Caki2 (cell line): ENCODE results near the gene DIAPH2. TPM values are rescaled to one million over a fixed set of nuclear protein-coding genes. Genes with fewer than 3 reads are reported as not detected.
A peak's percentile ranks its signal among the peaks of the same experiment; 100 is the strongest.

Experiments used
- DNase-seq: peaks from one replicate; pipeline ENCODE4 v3.0.0-alpha.2; 2015; ENCODE audit warnings: low read depth
- in situ Hi-C: cut with HindIII; loops from 2 replicates; pipeline ENCODE4 v1.10.0; 2016; ENCODE audit warnings: low sequenced_read_pairs, low pct_unique_long_range_greater_than_20kb, mixed read lengths
- total RNA-seq: library from RNA; depleted of rRNA; stranded (reverse); fragments of >200 nt; shearing (Covaris generic); gene quantifications from 2 replicates; pipeline ENCODE4 v1.2.3, GENCODE V29; 2014; ENCODE audit warnings: low replicate concordance

Gene DIAPH2
- total RNA-seq, 1 experiment from 2014 or later = 4.0 TPM

- in situ Hi-C loops = no loop called here
- DNase-seq = no peak
Measured at GRCh38 chrX:97199501-97199900, 514.9 kb downstream of the DIAPH2 start.

DNA sequence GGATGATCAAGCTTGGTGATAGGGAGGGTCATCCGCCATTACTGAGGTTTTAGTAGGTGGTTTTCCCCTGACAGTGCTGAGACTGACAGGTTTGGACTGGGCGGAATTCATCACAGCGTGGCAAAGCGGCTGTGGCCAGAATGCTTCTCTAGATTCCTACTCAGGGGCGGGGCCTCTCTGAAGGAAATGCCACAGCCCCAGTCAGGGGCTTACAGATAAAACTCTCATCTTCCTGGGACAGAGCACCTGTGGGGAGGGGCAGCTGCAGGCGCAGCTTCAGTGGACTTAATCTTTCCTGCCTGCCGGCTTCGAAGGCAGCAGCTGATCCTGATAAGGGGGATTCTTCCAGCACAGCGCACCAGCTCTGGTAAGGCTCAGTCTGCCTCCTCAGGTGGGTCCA is 515.8 kb downstream of the DIAPH2 start:
- in situ Hi-C loops = no loop called here
- DNase-seq = no peak

GRCh38 chrX:97210501-97210900 is 525.9 kb downstream of the DIAPH2 start:
- no peak for DNase-seq
- in situ Hi-C loops = no loop called here

DNA sequence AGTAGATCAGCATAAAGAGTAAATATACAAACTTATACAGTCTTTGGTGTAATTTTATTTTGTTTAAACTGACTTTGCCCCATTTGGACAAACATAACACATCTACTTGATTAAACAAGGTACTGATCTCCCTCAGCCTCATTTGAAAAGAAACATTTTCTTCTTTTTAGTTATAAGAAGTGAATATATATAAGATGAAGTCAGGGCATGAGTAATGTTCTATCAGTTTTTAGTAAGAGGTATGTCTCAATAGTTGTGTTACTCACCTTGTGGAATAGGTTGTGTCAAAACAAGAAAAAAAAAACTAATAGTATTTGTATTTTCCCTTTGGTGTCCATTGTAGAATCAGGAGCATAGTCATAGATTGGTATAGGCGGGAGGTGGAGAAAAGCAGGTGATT is 526.4 kb downstream of the DIAPH2 start:
- in situ Hi-C loops = no loop called here
- no peak for DNase-seq

GRCh38 chrX:97215186-97215585 is 530.5 kb downstream of the DIAPH2 start:
- in situ Hi-C loops = no loop called here
- DNase-seq = no peak

DNA sequence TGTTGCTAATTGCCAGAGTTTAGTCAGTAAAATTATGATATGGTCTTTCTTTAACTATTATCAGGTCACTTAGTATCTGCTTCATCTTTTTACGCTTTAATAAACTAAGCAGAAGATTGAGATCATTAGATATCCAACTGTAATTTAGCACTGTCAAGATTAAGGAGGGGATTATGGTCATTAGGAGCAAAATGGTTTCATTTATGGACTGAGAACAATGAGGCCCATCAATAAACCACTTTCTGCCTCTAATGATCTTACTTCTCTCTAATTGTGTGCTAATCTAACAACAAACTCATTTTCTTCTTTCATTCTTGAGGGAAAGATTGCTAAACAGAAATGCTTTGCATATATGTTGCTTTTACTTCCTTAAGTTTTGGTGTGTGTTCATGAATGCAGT is 539.5 kb downstream of the DIAPH2 start:
- in situ Hi-C loops = no loop called here
- DNase-seq = no peak

DNA sequence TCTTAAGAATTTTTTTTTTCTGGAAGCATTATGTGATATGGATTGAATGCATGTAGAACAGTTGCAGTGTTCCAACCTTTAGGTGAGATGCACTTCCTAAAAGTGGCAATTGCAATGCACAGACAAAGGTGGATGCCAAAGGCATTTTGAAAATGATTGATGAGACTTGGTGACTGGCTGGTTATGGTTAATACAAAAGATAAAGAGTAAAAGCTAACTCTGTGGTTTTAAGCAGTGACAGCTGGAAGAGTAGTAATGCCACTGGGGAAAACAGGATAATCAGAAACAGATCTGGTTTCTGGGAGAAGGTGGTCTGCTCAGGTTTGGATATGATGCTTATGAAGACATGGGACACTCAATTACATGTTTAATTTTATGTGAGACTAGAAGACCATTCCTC is 544.7 kb downstream of the DIAPH2 start:
- in situ Hi-C loops = no loop called here
- DNase-seq = no peak

DNA sequence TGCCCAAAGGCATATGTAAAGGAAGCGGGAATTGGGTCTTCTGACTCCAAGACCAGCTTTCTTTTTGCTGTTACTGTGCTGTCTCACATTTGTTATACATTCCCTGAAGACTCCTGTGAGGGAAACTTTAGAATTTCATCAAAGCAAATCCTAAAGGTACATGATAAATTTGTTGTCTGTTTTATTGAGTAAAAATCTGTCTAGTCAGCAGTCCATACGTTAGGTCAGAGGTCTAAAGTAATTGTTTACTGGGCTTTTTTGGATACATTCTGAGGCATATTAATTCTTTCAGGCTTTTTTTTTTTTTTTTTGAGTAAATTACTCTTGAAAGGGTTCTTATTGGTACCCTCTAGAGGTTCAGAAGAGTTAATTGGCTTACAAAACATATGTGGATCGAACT is 546.3 kb downstream of the DIAPH2 start:
- in situ Hi-C loops = no loop called here
- DNase-seq = no peak

DNA sequence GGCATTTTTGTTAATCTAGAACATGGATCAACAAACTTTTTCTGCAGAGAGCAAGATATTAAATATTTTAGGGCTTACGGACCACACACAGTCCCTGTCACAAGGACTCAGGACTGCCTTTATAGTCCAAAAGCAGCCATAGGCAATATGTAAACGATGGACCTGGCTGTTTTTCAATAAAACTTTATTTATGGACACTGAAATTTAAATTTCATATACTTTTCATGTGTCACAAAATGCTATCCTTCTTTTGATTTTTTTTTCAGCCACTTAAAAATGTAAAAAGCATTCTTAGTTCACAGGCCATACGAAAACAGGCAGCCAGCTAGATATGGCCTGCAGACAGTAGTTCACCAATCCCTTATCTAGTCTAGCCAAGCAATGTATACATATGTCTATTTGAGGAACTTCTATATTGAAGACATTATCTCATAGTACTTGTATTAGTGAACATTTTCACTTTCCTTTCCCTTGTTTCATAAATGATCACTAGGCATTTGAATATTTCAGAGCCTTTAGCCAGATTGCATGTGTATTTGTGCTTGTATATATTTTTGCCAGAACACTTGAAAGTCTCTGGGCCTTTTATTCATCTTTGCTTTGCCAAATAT is 549.9 kb downstream of the DIAPH2 start:
- in situ Hi-C loops = no loop called here
- DNase-seq = no peak

GRCh38 chrX:97238632-97239031 is 554.0 kb downstream of the DIAPH2 start:
- in situ Hi-C loops = no loop called here
- DNase-seq = peak; percentile 41

GRCh38 chrX:97252111-97252510 is 567.5 kb downstream of the DIAPH2 start:
- no peak for DNase-seq
- in situ Hi-C loops = no loop called here

DNA sequence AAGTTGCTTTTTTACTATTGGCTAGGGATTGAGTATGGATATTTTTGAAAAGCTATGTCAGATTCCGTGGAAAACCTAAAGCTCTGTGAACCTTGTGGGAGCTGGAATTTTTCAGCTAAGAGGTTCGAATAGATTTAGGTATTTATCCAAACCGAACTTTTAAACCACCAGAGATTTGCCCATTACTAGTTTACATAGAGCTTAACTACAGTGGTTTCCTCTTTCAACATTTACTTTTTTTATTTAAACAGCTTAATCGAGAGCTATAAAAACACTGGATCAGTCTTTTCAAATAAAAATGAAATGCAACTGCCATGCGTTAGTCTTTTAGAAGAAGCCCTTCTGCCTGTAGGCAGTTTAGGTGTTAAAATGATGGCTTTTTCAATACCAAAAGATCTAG is 576.0 kb downstream of the DIAPH2 start:
- DNase-seq = no peak
- in situ Hi-C loops = no loop called here

GRCh38 chrX:97266406-97267121 is 581.9 kb downstream of the DIAPH2 start:
- in situ Hi-C loops = no loop called here
- no peak for DNase-seq

- peak; percentile 36 for DNase-seq
Measured at GRCh38 chrX:97267396-97268181, 582.9 kb downstream of the DIAPH2 start.

GRCh38 chrX:97268182-97268680 is 583.6 kb downstream of the DIAPH2 start:
- DNase-seq = no peak
- in situ Hi-C loops = no loop called here

More at GRCh38 chrX:97267396-97268181, 582.9 kb downstream of the DIAPH2 start:
- in situ Hi-C loops = no loop called here

- in situ Hi-C loops = no loop called here
- no peak for DNase-seq
Measured at GRCh38 chrX:97284531-97284930, 599.9 kb downstream of the DIAPH2 start.

DNA sequence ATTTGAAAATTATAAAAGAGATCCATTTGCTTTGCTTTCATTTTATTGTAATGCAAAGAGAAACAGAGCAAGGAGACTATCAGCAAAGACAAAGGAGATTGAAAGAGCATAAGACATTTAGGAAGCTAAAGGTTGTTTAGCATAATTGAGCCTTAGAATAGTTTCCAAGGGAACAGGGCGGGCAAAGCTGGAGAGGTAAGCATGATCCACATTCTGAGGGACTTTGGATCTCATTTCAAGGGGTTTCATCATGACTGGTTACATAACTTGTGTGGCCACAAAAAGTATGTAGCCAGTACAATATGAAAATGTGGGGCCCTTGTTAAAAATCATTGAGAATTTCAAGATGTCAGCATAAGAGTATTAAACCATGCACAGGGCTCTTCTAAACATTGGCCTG is 605.6 kb downstream of the DIAPH2 start:
- in situ Hi-C loops = no loop called here
- no peak for DNase-seq

DNA sequence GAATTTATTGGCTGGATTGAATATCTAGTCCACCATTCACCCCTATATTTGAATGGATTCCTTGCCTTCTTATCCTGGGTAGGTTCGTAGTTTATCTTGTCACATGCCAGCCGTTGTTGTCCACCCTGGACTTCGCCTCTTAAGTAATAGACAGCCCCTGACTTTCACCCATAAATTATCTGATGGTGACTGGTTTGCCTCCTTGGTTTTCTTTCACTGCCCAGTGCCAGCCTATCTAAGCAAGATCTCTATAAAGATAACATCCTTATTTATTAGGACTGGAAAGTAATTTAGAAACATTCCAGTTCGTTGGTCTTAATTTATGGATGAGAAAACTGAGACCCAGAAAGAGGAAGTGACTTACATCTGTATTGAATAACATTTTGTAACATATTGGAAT is 609.4 kb downstream of the DIAPH2 start:
- in situ Hi-C loops = no loop called here
- peak; percentile 1 for DNase-seq

- in situ Hi-C loops = no loop called here
- DNase-seq = no peak
Measured at GRCh38 chrX:97295954-97296353, 611.3 kb downstream of the DIAPH2 start.
